IPS DF 19.7 (cell line): Measurements from ENCODE around the gene TMEM258.

Experiments
- DNase-seq: peaks from one replicate; pipeline ENCODE4 v3.0.0-alpha.2; 2013; ENCODE audit warnings: low read depth, low spot score

TMEM258 gene

DNA sequence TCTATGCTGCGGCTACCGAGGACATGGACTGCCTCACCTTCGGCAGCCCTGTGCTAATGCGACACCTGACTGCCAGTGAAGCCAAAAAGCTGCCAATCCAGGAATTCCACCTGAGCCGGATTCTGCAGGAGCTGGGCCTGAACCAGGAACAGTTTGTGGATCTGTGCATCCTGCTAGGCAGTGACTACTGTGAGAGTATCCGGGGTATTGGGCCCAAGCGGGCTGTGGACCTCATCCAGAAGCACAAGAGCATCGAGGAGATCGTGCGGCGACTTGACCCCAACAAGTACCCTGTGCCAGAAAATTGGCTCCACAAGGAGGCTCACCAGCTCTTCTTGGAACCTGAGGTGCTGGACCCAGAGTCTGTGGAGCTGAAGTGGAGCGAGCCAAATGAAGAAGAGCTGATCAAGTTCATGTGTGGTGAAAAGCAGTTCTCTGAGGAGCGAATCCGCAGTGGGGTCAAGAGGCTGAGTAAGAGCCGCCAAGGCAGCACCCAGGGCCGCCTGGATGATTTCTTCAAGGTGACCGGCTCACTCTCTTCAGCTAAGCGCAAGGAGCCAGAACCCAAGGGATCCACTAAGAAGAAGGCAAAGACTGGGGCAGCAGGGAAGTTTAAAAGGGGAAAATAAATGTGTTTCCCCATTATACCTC is 3.6 kb upstream of the TMEM258 start:
- DNase-seq = no peak

DNA sequence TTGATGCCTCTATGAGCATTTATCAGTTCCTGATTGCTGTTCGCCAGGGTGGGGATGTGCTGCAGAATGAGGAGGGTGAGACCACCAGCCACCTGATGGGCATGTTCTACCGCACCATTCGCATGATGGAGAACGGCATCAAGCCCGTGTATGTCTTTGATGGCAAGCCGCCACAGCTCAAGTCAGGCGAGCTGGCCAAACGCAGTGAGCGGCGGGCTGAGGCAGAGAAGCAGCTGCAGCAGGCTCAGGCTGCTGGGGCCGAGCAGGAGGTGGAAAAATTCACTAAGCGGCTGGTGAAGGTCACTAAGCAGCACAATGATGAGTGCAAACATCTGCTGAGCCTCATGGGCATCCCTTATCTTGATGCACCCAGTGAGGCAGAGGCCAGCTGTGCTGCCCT is 3.1 kb upstream of the TMEM258 start:
- DNase-seq = no peak

DNA sequence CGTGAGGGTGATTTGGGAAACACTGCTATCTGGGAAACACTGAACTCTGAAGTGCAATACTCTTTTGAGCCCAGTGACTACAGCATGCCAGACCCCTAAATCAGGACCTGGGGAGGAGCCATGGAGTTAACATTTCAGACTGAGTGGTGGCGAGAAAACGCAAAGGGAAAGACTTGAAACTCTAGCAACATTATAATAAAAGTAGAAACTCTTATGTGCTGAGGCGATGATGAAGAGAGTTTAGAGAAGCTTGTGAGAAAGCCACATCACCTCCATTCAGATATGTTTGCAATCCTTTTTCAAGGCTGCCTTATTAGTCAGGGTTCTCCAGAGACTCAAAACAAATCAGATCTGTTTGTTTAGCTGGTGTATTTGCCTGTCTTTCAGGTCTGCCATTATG is 2.2 kb upstream of the TMEM258 start:
- DNase-seq = no peak

DNA sequence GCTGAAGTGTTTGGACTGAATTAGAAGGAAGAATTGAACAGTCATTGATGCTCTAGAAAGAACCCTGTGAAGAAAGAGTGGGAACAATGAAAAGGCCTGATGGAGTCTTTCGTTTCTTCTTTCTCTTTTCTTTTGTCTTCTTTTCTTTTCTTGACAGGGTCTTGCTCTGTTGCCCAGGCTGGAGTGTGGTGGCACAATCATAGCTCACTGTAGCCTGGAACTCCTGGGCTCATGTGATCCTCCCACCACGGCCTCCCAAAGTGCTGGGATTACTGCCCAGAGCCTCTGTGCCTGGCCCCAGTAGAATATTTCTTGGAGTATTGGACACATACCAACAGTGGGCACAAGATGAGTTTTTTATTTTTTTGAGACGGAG is 1.4 kb upstream of the TMEM258 start:
- DNase-seq = no peak

DNA sequence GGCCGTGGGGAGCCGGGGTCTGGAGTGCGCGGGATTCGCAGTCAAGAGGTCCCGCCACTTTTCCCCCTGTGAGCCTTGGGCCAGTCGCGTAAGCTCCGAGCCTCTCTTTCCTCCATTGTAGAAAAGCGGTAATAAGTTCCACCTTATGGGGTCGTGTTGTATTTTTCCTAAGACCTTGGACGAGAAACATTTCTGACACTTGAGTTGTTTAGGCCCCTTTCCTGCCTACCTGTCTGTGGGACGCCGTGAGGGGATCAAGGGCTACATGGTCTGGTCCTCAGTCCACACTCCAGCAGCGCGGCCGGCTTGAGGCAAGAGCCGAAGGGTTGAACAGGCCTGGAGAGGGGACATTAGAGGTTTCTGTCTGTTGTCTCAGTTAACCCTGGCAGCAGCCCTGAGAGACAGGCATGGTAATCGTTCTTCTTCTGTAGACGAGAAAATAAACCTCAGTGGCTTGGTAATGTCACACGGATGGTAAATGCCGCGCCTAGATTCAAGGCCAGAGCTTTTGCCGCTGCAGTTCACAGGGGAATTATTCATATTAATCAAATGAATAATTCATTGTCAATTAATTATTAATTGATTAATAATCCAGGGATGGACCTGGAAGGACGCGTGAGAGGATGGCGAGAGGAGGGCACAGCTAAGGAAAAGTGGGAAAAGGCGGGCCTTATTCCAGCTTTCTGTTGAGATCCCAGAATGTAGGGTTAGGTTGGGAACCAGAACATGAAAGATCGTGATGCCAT is 857 bp upstream of the TMEM258 start:
- no peak for DNase-seq

DNA sequence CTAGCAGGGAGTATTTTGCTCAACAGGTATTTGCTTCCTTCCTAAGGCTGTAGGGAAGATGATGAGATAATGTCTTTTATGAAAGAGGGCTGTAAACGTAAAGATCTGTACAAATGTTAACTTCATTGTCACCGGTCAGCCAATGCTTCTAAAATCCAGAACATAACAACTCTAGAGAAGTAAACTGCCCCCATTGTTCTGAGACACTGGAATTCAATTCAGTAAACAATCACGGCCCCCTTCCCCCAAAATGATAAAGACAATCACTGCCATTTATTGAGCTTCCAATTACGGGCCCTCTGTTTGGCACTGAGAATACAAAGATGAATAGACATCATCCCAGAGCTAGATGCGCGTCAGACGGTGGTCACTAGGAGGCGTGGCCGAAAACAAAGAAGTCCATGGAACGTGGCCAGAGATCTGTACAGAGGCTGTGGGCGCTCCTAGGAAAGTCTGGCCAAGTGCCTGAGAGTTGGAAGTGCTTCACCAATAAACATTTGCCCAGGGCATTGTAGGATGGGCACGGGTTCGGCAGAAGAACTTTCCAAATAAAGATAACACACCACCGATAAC is 576 bp downstream of the TMEM258 start:
- no peak for DNase-seq

DNA sequence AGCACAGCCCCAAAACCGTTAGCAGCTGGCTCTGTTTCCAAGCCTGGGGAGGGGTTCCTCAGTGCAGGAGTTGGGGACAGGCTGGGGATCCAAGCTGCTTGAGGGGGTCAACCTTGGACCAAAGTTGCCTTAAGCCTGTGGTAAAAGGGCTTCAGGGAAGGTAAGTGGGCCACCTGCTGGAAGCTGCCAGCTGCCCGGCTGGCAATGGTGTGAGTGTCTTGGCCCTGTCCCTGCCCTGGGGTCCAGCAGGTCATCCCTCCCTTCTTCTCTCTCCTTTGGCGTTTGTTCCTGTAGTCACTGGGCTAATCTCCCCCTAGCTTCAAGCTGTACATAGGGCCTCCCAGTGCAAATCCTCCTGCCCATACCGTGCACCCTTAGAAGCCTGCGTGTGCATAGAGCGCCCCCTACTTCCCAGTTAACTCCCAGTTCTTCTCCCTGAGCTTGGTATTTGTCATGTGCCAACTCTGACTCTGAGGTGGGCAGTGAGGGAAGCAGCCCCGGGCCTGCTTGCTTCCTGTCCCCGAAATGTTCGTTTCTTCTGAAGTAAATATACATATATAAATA is 4.4 kb downstream of the TMEM258 start:
- no peak for DNase-seq

DNA sequence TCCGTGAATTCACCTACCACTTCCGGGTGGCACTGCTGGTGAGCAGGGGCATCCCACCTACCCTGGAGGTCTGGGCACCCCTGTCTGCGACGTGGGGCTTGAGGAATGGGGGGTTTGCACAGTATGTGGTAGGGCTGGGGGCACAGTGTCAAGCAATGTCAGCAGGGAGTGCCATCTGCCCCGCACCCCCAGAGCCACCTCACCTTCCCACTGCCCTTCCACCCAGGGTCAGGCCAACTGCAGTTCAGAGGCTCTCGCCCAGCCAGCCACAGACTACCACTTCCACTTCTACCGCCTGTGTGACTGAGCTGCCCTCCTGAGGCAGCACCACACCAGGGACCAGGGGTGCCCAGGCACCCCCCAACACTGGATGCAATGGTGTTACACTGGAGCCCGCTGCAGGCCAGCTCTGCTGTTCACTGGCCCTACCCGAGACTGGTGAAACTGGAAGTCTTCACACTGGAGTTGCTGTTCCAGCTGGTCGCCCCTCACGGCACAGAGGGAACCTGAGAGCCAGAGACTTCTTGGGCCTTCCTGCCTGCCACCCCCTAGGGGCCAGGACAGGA is 6.5 kb downstream of the TMEM258 start:
- DNase-seq = no peak

DNA sequence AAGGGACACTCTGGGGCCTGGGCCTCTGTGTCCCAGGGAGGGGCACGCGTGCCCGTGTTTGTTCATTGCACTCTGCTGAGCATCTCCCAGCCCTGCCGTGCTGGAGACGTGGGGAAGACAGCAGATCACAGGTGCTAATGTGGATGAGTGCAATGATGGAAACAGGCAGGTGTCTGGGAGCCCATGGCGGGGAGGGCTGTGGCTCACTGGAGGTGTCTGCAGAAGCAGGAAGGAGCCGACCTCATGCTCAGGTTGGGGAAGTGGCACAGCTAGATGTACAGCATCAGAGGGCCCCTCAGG is 7.9 kb downstream of the TMEM258 start:
- DNase-seq = no peak

DNA sequence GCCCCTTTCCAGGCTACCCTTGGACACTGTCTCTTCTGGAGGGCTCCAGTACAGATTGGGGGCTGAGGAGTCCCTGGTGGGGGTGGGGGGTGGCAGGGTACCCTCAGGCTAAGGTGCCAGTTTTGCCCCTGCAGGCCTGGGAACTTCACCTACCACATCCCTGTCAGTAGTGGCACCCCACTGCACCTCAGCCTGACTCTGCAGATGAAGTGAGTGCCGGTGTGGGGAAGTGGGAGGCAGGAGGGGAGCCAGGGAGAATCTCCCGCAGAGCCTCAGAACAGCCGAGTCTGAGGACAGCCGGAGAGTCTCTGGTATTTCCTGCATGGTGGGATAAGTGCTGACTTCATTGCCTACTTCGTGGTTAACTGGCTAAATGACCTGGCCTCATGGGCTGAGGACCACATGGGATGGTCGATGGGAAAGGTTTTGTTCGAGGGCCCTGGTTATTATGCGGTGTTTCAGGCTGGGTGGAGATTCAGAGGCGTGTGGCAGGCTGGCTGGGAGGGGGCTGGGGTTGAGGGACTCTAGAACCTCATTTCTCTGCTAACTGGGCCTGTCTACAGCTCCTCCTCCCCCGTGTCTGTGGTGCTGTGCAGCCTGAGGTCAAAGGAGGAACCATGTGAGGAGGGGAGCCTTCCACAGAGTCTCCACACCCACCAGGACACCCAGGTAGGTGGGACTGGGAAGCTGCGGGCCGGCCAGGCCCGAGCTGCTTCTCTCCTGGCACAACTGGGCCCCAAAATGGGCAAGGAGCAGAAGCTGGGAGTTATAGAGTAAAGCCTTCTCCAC is 8.5 kb downstream of the TMEM258 start:
- no peak for DNase-seq

DNA sequence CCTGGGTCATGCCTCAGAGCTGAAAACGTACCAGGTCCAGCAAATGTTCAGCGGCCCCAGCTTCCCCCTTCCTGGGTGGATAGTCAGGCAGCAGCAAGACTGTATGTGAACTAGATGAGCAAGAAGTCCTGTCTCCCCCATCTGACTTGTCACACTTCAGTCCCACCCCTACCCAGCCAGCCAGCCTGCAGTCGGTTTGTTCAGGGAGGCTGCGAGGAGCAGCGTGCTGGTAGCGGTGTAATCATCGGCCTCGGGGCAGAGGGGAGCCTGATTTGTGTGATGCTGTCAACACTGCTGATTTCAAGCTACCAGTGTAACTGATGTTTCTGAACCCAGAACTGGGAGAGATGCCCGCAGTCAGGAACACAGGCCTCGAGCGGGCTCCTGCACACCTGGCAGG is 9.6 kb downstream of the TMEM258 start:
- DNase-seq = no peak

DNA sequence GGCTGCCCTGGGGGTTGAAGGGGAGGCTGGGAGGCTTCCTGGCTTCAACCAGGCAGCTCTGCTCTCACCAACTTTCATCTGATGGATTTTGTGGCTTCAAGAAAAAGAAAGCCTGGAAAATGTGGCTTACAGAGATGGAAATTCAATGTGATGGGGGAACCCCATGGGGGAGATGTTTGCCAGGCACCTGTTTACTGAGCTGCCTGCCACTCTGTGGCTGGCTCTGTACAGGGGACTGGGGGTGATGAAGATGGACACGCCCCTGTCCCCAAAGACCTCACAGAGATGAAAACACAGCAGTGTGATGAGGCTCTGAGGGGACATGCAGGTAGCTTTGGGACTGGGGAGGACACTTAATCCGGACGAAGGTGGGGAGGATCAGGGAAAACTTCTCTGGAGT is 10.1 kb downstream of the TMEM258 start:
- DNase-seq = no peak

DNA sequence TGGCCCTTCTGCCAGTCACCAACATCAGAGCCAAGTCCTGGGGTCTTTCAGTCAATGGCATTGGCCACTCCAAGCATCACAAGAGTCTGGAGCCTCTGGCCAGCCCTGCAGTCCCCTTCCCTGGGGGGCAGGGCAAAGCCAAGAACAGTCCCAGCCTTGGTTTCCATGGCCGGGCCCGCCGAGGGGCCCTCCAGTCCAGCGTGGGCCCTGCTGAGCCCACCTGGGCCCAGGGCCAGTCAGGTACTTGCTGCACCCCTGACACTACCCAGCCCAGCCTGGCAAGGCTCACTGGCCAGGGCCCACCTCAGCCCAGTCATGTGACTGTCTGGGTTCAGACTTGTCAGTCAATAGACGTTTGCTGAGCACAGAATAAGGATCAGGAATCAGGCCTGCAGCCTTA is 10.8 kb downstream of the TMEM258 start:
- no peak for DNase-seq

DNA sequence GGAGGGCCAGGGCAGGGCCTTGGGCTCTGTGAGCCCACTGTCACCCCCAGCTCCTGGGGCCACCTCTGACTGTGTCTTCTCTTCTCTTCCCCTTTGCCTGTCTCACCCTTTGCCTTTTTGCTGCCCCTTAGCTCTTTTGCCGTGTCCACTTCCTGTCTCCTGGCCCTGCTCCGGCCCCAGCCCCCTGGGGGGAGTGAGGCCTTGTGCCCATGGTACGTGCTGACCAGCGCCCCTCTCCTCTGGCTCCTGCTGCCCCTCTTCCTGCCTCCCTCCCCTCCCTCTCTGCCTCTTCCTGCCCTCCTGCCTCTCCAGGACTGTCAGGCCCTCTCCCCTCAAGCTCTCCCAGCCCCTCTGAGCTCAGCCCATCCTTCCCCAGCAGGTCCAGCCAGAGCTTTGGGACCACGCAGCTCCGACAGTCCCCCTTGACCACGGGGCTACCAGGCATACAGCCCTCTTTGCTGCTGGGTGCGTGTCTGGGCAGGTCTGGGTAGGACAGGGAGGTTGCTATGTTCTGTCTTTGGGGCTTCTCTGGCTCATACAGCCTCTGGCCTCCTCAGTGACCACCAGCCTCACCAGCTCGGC is 11.7 kb downstream of the TMEM258 start:
- no peak for DNase-seq

DNA sequence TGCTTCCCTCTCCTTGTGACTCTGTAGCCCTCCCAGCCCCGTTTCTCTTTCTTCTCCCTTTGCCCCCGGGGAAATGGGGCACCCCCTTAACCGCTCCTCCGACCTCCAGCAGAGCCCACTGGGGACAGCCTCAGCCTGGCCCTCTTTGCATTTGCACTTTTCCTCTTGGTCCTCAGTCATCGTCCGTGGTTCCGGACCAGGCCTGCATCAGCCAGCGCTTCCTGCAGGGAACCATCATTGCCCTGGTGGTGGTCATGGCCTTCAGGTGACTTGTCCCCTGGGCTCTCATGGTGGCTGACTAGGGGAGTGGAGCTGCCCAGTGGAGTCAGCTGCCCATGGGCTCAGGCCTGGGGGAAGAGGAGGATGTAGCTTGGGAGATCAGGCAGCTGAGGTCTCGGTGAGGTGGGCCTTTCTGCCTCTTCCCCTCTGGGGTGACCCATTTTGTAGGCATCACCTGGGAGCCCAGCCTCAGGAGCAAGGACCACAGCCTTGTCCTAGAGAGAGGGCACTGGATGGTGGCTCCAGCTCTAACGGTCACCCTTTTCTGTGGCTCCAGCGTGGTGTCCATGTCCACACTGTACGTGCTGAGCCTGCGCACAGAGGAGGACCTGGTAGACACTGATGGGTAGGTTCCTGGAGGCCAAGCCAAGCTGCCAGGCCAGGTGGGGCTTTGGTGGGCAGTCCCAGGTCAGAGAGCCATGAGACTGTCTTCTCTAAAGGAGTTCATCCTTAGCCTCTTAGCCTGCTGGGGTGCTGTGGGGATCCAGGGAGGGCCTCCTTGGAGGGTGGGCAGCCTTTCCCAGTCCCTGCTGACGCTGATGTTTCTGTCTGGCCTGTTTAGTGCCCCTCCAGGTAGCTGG is 12.5 kb downstream of the TMEM258 start:
- DNase-seq = no peak

DNA sequence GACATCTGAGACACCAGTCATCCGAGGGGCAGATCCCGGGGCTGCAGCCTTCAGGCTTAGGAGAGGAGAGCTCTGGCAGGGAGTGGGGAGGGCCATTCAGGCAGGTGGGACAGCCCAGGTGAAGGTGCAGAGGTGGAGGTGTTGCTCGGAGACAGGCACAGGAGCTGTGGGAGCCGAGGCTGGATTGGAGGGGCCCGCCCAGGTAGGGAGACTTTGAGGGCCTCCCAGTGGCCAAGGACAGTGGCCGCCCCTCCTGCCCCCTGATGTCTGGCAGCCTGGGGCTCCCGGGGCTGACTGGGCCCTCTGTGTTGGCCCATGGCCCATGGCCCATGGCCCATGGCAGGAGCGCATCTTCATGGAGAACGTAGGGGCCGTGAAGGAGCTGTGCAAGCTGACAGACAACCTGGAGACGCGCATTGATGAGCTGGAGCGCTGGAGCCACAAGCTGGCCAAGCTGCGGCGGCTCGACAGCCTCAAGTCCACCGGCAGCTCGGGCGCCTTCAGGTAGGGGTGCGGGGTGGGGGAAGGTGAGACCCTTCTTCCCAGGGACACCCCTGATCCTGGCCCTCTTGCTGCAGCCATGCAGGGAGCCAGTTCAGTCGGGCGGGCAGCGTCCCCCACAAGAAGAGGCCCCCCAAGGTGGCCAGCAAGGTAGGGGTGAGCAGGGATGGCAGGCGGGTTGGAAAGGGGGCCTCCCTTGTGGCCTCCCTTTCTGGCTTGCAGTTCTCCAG is 13.3 kb downstream of the TMEM258 start:
- DNase-seq = no peak

DNA sequence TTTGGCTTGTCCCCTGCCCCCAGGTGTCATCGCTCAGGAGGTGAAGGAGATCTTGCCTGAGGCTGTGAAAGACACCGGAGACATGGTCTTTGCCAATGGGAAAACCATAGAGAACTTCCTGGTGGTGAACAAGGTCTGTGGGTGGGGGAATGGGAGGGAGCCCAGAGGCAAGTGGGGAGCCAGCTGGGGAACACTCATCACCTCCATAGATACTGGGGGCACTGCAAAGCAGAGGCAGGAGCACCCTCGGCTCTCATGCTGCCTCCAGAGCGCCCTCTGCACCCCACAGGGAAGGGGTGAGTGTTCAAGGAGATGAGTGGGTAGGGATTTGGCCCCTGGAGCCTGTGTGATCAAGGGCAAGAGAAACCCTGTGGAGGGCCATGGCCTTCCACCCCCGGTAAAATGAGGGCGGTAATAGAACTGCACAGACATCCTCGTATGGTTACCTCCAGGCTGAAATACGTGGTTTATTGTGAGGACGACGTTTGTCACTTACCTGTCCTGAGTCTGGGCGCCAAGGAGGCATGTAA is 14.0 kb downstream of the TMEM258 start:
- DNase-seq = no peak

DNA sequence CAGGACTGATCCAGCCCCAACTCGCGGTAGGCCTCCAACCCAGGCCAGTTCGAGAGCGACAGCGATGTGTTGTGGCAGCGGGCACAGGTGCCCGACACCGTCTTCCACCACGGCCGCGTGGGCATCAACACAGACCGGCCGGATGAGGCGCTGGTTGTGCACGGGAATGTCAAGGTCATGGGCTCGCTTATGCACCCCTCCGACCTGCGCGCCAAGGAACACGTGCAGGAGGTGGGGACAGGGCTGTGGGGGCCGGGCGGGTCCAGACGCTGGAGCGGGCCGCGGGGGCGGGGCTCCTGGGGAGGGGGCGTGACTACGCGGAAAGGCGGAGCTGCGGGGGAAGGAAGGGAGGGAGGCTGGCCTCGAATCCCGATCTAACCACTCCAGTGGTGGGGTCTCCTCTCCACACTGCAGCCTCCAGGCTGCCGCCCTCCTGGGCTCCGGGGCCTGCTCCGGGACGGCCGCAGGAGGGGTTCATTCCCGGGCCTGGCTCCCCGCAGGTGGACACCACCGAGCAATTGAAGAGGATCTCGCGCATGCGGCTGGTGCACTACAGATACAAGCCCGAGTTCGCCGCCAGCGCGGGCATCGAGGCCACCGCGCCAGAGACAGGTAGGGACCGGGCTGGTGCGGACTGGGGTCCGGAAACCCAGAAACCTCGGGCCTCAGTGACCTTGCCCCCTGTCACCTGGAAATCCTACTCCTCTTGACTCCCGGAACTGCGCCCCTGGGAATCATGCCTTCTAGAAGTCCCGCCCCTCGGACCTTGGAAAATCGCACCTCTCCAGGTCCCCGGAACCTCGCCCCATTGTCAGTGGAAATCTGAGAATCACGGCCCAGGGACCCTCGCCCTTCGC is 14.9 kb downstream of the TMEM258 start:
- DNase-seq = no peak

DNA sequence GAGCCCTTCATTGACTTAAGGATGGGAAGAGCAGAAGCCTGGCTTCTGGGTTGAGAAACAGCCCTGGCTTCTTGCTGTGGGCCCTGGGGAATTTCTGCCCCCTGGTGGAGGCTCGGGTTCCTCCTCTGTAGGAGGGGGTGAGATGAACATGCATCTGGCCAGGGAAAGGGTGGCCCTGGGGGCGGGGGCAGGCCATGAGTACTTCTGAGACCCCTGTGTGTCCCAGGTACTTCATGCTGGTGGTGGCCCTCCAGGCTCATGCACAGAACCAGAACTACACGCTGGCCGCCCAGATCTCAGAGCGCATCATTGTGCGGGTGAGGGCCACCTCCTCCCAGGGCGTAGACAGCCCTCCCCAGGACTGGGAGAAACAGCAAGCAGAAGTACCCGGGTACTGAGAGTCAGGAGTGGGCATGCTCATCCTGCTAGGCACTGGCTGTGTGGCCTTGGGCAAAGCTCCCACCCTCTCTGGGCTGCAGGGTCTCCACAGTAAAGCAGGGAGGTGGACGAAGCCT is 15.8 kb downstream of the TMEM258 start:
- no peak for DNase-seq
